A549 (cell line): ENCODE measurements around the gene CYSRT1.

Experiments
- CTCF ChIP-seq: fragments of >200 bp; sonication (Bioruptor Twin); formaldehyde crosslinking; IDR thresholded peaks from 3 replicates; pipeline ENCODE4 v1.5.1; 2016
- GATA3 ChIP-seq: IDR thresholded peaks from 2 replicates; pipeline ENCODE4 v1.6.1; 2012; ENCODE audit warnings: borderline replicate concordance
- HOXB5 ChIP-seq: fragments of 250-450 bp; sonication (Bioruptor Pico); IDR thresholded peaks from 2 replicates; pipeline ENCODE4 v1.5.0; 2020; ENCODE audit warnings: mild to moderate bottlenecking, moderate library complexity
- POLR2A ChIP-seq: IDR thresholded peaks from 2 replicates; pipeline ENCODE4 v1.6.1; 2012; ENCODE audit warnings: mild to moderate bottlenecking, low read length
- RAD21 ChIP-seq, 2 experiments: fragments of >200 bp in 1 of 2; sonication (Bioruptor Twin) in 1 of 2; formaldehyde crosslinking in 1 of 2; IDR thresholded peaks in 1 of 2; conservative IDR thresholded peaks in 1 of 2; 2 replicates in 1 of 2; 3 replicates in 1 of 2; pipeline ENCODE4 v1.6.1; 2012 to 2018; ENCODE audit warnings: inconsistent platforms in 1 of 2
- RCOR1 ChIP-seq: fragments of 150-350 bp; IDR thresholded peaks from 2 replicates; pipeline ENCODE4 v1.6.1; 2014; ENCODE audit warnings: antibody characterized with exemption, low read length, low read depth
- RFX5 ChIP-seq: fragments of 450-650 bp; IDR thresholded peaks from 2 replicates; pipeline ENCODE4 v1.7.1; 2014; ENCODE audit warnings: antibody characterized with exemption, mild to moderate bottlenecking, moderate library complexity

GRCh38 chr9:137178939-137179630, 45.9 kb upstream of the CYSRT1 start:
- TF ChIP-seq CTCF (no peak), POLR2A (no peak), RFX5 (no peak), RAD21 (conservative IDR thresholded peaks at IDR 0.05 in 1 of 2, IDR thresholded peaks at IDR 0.05 in 1 of 2) (no peak), RCOR1 (no peak), HOXB5 (CRISPR knock-in tag) (no peak), GATA3 (no peak)
